Urothelium cell line (cell line): ENCODE measurements around the gene DNAJB6.

ENCODE experiments used
- DNase-seq: peaks from one replicate; pipeline ENCODE4 v3.0.0; 2011; ENCODE audit warnings: low spot score, mixed read lengths
- FAIRE-seq: peaks from 2 replicates; lab custom pipeline; 2011; peaks lifted over from hg19 to GRCh38; lab: Jason Lieb, UNC

The DNAJB6 gene

DNA sequence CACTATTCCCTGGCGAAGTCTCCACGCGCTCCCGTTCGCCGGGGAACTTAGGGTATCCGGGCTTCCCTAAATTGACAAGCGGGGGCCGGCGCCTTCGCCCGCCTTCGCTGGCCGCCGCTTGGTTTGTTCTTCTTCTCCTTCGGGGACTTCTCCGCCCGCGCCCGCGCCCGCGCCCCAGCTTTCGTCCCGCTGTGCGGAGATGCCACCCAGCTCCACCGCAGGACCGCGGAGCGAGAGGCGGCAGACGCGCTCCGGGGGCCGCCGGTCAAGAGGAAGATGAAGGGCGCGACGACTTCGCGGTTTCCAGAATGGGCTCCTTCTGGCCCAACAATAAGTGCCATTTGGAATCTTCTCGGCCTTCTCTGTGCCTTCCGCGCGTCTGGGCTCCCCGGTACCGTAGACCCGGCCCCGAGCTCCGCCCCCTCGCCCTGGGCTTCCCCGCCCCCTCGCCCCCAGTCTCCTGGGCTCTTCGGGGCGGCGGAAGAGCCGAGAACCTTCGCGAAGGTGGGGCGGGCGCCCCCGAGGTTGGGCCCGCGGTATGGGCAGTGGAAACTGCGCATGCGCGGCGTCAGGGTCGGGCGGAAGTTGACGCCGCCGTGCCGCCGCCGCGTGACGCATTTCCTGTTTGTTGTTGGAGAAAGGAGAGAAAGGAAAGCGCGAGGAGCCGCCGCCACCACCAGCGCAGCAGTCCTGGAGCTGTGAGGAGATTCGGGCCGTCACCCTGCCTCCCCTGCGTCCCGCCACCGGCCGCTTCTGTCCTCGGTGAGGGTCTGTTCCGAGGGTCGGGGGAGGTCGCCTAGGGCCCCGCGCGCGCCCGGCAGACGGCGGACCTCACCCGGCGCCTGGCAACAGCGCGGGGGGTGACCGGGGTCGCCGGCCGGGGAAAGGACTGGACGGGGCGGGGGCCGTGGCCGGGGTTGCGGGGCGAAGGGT is at the start of gene DNAJB6:
TSS of gene DNAJB6 (plus strand) at position 622 of the 933 bp plus-strand sequence. CDS start 21,569 bp downstream, outside the sequence.
- DNase-seq (peak; percentile 92), FAIRE-seq (peak; percentile 52)

DNA sequence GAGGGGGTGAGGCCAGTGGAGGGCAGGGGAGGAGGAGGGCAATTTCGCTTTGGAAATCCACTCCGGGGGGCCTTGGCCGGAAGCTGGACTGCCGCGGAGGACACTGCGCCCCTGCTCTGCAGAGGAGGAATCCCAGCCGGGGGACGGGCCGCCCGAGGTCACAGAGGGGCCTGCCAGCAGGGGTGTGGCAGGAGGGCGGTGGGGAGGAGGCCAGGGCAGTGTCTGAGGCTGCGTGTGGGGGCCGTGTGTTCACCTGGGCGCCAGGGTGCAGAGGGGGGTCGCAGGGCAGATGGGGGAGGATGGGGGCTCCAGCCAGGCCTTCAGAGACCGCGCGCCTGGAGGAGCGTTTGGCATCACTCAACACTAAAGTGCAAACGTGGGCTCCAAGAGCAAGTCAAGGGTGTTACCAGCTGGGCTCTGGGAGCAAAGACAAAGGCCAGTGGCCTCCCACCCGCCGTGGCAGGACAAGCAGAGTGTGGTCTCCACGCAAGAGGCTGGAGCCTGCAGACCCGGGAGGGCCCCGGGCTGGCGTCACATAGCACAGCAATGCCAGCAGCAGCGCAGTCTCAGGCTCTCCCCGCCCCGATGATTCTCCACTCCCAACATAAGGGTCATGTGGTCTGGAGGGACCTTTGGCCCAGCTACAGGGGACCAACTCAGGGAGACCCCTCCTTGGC is 45.3 kb upstream of the DNAJB6 start:
- no peak for FAIRE-seq
- no peak for DNase-seq

DNA sequence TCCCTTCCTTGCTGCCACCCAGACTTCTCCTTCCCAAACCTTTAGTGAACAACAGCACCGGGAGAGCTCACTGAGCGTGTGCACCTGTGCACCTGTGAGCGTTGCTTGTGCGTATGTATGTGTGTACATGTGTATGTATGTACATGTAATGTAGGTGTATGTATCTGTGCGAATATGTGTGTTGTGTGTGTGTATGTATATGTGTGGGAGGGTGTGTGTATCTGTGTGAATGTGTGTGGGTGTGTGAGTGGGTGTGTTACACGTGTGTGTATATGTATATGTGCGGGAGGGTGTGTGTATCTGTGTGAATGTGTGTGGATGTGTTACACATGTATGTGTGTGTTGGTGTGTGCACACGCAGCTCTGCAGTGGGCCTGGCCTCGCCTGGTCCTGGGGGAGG is 44.5 kb upstream of the DNAJB6 start:
- peak; percentile 87 for FAIRE-seq

DNA sequence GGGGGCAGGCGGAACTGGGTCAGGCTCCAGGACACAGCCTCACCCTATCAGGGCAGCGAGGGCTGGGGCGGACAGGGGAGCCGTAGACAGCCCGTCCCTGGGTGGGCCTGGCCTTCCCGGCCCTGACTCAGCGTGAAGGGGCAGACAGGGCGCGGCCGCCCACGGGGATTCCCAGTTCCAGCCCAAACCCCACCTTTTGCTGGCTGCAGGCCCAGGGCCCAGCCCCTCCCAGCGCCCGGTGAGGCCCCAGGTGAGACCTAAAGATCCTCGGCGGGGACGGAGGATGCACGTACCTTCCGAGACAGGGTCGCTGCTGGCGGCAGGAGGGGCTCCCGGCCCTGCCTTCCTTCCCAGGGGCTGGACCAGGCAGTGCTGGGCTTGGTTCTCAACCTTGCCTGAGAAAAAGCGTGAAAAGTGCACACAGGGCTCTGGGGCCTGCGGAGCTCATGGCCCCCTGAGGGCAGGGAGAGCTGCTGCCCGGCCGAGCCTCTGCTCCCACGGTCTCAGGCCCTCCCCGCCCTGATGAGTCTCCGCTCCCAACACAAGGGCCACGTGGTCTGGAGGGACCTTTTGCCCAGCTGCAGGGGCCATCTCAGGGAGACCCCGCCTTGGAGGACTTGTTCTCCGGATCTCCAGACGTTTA is 43.9 kb upstream of the DNAJB6 start:
- no peak for DNase-seq
- no peak for FAIRE-seq

More for the DNA sequence above, 44.5 kb upstream of the DNAJB6 start:
- DNase-seq: no peak

GRCh38 chr7:157293413-157293788 is 43.4 kb upstream of the DNAJB6 start:
- FAIRE-seq (no peak), DNase-seq (no peak)

- no peak for DNase-seq
- FAIRE-seq: no peak
These were observed 42.0 kb upstream of the DNAJB6 start for GRCh38 chr7:157294773-157295172.

- no peak for DNase-seq
- no peak for FAIRE-seq
These were observed 41.5 kb upstream of the DNAJB6 start for GRCh38 chr7:157295338-157295737.

DNA sequence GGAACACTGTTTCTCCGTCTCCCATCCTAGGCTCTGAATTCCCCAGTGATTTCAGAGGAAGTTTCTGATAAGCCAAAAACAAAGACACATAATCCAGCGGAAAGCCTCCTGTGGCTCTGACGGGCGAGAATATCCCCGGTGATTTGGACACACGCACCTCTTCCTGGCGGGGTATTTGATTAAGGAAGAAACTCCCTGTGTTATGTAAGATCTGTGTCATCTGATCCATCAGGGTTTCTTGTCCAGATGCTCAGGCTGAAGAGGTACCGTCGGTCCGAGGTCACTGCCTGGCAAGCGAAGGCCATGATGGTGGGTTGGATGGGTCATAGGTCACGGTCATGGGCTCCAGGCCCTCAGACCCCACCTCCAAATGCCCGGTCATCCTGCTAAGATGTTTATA is 39.6 kb upstream of the DNAJB6 start:
- FAIRE-seq: no peak
- no peak for DNase-seq

- DNase-seq (no peak), FAIRE-seq (peak; percentile 99)
These were observed 37.5 kb upstream of the DNAJB6 start for GRCh38 chr7:157299317-157299612.

GRCh38 chr7:157299613-157300368 is 37.0 kb upstream of the DNAJB6 start:
- peak; percentile 72 for DNase-seq
- FAIRE-seq: no peak

GRCh38 chr7:157300369-157300825 is 36.4 kb upstream of the DNAJB6 start:
- FAIRE-seq: no peak
- DNase-seq: no peak

DNA sequence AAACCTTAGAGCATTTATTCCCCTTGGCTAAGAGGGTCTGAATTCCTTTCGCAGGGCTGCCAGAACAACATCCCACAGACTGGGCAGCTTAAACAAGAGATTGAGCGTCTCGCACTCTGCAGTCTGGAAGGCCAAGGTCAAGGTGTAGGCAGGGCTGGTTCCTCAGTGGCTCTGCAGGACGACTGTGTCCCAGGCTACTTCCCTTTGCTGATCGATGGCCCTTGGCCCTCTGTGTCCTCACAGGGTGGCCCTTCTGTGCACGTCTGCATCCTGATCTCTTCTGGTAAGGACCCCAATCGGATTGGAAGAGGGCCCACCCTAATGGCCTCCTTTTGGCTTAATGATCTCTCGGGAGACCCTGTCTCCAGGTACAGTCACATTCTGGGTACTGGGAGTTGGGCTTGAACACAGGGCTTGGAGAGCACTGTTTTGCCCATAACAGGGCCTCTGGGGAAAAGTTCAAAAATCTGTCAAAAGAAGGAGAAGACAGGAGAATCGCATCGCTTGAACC is 35.1 kb upstream of the DNAJB6 start:
- no peak for FAIRE-seq
- no peak for DNase-seq

DNA sequence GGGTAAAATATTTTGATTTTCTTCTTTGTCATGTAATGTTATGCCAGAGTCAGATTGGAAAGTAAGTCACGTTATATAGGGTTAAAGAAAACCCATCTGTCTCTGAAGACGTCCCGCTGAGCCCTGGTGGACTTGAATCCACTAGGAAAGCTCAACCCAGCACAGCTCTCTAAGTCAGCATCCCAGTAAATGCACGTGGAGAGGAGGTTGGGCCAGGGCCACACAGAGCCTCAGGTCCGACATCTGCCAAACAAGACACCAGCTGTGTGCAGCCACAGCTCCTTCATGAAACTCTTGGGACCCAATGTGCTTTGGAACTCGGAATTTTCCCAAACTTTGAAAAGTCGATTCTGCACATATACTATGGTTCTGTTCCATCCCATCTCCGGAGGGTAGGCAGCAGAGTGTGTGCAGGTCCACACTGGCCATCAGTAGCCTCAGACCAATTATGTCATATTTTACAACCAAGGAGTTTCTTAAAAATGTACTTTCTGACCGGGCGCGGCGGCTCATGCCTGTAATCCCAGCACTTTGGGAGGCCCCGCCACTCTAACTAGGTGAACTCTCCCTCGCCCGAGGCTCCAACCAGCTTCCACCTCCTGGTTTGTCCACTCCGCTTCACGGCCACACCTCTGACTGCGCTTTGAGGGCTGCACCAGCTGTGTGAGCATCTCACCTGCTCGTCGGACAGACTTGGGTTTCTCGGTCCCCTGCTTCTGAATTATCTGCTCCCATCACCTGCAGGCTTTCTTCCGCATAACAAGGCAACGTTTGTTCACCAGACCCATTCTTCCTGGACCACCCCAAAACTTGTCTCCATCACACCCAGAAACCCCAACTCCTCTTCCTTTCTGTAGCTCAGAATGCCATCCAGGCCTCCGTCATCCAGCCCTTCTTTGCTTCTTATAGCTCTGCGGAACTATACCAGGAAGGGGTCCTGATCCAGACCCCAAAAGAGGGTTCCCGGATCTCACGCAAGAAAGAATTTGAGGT is 29.7 kb upstream of the DNAJB6 start:
- no peak for FAIRE-seq
- DNase-seq: no peak

- DNase-seq (peak; percentile 73), FAIRE-seq (no peak)
These were observed 26.7 kb upstream of the DNAJB6 start for GRCh38 chr7:157309988-157310668.

DNA sequence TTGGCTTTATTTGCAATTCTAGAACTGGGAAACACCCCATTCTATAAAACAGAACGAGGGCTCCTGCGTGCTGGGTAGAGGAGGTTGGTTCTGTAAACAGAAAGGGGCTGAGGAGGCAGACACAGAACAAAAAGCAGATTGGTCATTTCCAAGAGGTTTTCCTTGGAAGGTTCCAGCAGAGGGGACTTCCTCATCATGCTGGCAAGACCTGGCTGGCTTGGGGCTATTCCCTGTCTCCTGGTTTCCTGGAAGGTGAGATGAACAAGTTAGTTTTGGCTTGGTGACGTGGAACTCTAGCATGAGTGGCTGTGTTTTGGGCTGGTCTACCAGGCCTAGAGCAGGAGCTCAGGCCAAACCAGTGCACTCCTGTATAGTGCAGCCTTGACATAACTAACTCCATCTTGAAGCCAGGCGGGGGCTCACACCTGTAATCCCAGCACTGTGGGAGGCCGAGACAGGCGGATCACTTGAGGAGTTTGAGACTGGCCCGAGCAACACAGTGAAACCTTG is 26.1 kb upstream of the DNAJB6 start:
- no peak for DNase-seq

DNA sequence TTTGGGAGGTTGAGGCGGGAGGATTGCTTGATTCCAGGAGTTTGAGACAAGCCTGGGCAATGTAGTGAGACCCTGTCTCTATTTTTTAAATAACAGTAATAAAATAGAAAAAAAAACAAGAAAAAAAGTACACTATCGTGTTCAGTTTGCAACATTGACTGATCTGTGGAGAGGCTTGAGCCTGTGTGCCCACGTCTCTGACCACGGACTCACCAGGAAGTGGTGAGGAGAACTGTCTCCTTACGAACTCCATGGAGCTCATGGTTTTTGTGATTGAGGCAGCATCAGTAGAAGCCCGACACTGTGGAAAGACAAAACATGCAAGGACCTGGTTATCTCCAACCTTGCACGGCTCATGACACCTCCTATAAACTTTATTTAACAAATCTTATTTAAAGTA is 23.9 kb upstream of the DNAJB6 start:
- FAIRE-seq (no peak), DNase-seq (no peak)

More for the DNA sequence above, 26.1 kb upstream of the DNAJB6 start:
- FAIRE-seq: no peak

DNA sequence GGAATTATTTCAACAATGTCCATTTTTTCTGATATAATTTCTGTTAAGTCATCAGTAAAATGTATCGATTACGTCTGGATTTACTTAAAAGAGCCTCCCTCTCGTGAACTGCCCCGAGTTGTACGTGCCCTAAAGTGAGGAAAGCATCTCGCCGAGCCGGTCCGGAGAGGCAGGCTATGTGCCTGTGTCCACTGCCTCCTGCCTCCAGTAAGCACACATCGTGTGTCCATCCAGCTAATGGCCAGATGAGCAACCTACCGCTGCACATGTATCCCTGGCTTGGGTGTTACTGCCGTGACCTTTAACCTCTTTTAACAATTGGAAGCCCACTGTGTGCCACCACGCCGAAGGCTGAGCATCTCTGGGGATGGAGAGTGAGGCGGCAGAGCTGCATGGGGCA is 23.2 kb upstream of the DNAJB6 start:
- FAIRE-seq: no peak

DNA sequence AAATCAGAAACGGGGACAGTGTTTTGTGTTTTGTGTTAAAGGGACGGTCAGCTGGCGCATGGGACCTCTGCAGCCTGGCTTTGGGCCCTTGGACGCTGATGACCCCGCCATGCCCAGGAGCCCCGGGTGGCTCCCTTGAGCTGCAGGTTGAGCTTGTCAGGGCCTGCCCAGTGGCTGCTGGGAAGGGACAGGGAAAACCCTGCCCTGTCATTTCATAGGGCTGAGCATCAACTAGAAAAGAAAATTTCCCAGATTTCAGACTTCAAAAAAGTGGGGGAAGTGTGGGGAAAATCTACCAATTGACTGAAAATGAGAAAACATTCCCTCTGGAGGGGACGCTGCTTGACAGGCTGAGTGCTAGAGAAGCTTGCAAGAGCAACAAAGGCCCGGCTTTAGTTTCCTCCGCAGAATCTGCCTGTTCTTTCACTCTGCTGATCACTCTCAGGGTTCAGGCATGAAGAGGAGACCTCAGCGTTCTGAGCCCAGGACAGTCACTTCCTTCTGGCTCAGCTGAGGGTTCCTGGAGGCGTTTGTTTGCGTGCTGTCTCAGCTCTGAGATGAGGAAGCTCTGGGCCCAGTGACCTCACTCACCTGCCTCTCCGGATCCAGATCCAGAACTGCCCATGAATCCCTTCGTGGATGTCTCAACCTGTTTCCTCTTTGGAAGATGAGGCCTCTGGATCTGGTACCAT is 18.6 kb upstream of the DNAJB6 start:
- FAIRE-seq (no peak), DNase-seq (no peak)

More for the DNA sequence above, 23.2 kb upstream of the DNAJB6 start:
- DNase-seq: no peak
